SIG-M5 treated with dmso at 0.1 percent for 504 hours (cell line): Measurements from ENCODE around the gene NOC4L.
"Not testable (repeated sequence)": the region's sequence is repeated elsewhere in the genome, so short reads cannot be mapped to it uniquely, and the experiment has no call there.

Experiments used
- DNase-seq: peaks from one replicate; lab custom pipeline; 2025; ENCODE audit not compliant: unreplicated experiment; lab: John Stamatoyannopoulos, UW

The NOC4L gene

GRCh38 chr12:132144115-132144809, at the start of gene NOC4L, which contains the start of gene DDX51:
Gene NOC4L (plus strand): TSS chr12:132144457. CDS start chr12:132144489, 32 bp downstream.
Gene DDX51 (minus strand): TSS chr12:132144319. CDS start chr12:132144296, 23 bp downstream.
- peak; percentile 88 for DNase-seq

GRCh38 chr12:132095520-132096409, 48.5 kb upstream of the NOC4L start:
- DNase-seq, result no peak

DNA sequence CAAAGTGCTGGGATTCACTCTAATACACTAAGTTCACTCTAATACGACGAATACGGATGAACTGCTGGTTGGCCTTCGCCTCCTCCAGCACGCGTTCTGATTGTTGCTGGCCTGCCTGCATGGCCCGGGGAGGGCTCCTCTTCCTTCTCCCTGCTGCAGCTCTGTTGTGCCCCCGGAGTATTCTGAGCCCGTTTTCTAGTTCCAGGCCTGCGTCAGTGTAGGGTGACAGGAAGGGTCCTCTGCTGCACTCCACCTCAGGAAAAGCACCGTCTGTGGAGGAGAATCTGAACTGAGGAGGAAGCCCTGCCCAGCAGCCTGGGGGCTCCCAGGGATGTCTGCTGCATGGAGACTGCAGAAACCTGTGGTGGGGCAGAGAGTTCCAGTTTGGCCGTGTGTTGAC, 44.5 kb upstream of the NOC4L start:
- DNase-seq, result no peak

DNA sequence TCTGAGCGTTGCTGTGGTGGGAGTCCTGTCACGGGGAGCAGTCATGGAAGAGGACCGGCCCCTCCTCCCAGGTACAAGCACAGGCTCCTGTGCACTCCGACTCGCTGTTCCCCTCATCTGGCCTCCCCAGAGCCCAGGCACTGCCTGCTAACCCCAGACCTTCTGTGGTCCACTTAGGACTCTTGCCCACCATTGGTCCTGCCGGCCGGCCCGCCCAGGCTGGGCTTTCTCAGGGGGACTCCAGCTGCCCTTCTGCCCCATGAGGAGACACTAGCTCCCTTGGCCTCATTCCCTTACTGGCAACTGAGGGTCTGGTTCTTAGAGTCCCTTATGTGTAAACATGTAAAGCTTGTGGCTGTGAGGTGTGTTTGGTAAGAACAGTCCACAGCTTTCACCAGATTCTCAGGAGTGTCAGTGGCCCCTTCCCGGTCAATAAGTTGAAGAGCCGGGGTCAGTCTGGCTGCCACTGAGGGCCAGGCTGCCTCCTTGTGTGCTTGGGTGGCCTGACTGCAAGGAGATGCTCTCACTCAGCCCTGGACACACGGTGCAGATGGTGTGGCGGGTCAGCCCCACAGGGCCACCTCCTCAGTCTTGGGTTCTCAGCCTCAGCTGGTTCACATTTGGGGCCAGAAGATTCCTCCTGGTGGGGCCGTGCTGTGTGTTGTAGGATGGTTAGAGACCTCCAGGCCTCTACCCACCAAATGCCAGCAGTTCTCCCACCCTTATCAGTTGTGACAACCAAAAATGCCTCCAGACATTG, 43.8 kb upstream of the NOC4L start:
- no peak for DNase-seq

DNA sequence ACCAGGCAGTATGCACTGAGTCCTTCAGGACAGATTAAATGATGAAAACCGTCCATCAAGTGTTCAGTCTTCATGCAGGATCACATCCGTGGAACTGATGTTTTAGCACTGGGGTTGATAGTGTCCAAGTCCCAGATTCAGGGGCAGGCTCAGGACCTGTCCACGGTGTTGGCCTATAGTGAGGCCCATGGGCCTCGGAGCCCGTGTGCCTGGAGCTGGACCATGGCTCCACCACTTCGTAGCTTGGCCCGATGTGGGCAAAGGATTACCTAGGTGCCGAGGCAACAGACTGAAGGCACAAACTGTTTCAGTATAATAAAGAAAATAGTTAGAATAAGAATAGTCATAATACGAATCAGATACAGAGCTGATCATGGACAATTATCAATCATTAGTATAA, 42.0 kb upstream of the NOC4L start:
- DNase-seq, result no peak

GRCh38 chr12:132103072-132103471, 41.2 kb upstream of the NOC4L start:
- not testable (repeated sequence) for DNase-seq

- no peak for DNase-seq
Measured at GRCh38 chr12:132103542-132104308, 40.5 kb upstream of the NOC4L start.

DNA sequence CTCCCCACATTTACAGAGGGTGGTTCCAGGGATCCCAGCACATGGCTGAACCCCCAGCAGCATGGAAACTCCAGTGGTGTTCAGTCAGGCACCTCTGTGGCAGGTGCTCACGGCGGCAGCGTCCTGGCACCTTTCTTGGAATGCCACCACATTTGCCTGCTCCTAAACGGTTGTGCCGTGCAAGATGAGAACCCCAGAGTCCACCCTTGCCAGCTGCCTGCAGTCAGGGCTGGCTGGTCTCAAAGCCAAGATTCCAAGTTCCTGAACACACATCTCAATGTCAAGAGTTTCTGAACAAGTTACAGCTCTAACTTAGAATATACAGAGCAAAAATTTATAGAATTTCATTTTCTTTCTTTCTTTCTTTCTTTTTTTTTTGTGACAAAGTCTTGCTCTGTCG, 38.8 kb upstream of the NOC4L start:
- no peak for DNase-seq

- DNase-seq, result no peak
Measured at GRCh38 chr12:132106921-132107320, 37.3 kb upstream of the NOC4L start.

- DNase-seq, result no peak
Measured at GRCh38 chr12:132108211-132108832, 35.9 kb upstream of the NOC4L start.

- no peak for DNase-seq
Measured at GRCh38 chr12:132109741-132110140, 34.5 kb upstream of the NOC4L start.

DNA sequence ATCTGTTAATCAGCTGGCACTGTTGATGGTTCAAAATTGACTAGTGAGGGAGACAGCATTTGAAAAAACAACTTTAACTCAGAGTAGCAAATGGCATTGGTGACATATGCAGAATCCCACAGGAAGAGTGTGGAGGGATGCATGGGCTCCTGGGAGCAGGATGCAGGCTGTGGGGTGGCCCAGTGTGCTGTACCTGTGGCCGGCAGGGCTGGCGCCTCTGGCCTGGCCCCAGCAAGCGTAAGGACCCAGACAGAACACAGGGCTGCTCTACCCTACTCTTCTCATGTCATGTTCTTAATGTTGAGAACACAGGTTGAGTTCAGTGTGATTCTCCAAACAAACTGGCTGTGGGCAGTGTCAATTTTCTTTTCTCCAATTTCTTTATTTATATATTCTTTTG, 33.6 kb upstream of the NOC4L start:
- DNase-seq, result no peak

DNA sequence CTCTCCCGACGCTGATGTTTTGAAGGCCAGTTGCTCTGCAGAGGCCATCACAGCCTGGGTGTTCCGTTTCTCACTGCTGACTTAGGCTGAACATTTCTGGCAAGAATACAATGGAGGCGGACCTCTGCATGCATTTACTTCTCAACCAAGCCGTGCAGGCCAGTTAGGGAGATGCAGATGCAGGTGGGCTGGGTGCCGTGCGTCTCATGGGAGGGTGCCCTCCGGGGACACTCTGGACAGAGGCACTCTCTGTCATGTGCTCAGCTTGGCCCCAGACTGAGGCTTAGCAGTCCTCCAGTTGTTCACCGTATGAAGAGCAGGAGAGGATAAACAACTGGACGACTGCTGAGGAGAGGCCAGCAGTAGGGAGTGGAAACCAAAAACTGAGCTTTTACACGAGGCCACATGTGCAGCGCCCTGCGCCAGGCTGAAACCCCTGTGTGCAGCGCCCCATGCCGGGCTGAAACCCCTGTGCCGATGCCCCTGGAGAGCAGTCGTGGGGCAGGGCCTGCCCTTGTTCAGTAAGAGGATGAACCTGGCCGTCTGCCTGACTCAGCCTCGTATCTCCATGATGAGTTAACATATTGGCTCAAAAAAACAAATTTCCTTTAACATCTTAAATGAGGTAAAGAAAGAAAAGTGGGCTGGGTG, 32.5 kb upstream of the NOC4L start:
- DNase-seq, result no peak

GRCh38 chr12:132114667-132115066, 29.6 kb upstream of the NOC4L start:
- DNase-seq, result no peak

GRCh38 chr12:132115500-132115899, 28.8 kb upstream of the NOC4L start:
- DNase-seq, result no peak

DNA sequence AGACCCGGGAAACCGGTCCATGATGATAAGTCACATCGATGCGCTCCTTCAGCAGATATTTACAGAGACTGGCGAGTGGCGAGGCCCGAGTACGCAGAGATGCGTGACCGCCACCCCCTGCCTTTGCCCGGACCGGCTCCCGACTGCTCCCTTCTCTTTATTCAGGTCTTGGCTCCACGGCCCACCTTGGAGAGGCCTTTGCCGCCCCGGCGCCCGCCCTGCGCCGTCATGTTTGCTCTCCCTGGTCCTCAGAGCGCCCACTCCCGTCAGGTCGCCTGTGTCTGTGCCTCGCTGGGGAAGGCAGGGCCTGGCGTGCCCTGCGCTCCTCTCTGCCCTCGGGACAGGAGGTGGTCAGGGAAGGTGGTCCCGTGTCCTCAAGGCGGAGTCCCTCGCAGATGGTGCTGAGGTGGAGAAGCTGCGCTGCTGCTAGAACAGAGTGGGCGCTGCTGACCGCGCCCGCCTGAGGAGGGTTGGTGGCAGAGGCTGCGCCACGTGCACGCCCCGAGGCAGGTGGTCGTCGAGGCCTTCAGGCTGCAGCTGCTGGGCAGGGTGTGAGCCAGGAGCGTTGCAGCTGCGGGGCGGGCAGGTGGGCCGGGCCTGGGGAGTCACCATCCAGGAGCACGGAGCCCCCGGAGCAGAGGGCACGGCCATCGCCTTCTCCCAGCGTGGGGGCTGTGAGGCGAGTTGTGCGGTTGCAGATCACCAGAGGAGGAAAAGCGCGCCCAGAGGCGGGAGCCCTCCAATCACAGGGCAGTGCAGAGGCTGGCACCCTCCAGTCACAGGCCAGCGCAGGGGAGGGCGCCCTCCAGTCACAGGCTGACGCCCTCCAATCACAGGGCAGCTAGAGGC, 27.3 kb upstream of the NOC4L start:
- no peak for DNase-seq

DNA sequence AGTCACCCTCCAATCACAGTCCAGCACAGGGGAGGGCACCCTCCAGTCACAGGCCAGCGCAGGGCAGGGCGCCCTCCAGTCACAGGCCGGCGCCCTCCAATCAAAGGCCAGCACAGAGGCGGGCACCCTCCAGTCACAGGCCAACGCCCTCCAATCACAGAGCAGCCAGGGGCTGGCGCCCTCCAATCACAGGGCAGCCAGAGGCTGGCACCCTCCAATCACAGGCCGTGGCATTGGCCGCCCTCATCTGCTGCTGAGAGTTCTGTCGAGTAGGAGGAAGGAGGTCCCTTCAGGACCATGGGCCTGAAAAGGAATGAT, 26.7 kb upstream of the NOC4L start:
- DNase-seq, result no peak

- no peak for DNase-seq
Measured at GRCh38 chr12:132118876-132119275, 25.4 kb upstream of the NOC4L start.

DNA sequence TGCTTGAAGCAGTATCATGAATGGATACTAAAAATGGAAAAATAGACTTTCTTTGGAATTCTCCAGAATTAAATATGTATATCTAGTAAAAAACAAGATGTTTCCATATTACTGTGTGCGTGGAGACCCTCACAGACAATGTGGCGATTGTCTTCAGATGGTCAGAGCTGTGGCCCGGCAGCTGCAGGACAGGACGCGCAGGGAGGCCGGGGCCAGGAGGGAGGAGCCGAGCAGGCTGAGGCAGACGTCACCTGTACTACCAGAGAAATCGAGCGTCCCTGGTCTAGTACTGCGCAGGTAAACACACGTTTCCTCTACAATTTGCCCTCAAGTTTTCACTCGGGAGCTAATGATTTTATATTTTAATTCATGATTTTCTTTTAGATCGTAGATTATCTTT, 23.0 kb upstream of the NOC4L start:
- no peak for DNase-seq
